Left ventricle myocardium inferior (tissue), 1 donor: ENCODE results near the gene FAM9C. TPM values are rescaled to one million over a fixed set of nuclear protein-coding genes. Genes with fewer than 3 reads are reported as not detected.
A peak's percentile ranks its signal among the peaks of the same experiment; 100 is the strongest.
"Not testable (repeated sequence)": the region's sequence is repeated elsewhere in the genome, so short reads cannot be mapped to it uniquely, and the experiment has no call there.

ENCODE experiments used
- DNase-seq: peaks from one replicate; pipeline ENCODE4 v3.0.0-alpha.2; 2020
- H3K27ac ChIP-seq: fragments of 200-600 bp; replicated peaks from 2 replicates; pipeline ENCODE4 v1.8.0; 2021
- H3K27me3 ChIP-seq: fragments of 200-600 bp; 2 replicates; pipeline ENCODE4 v1.8.0; 2021; ENCODE audit warnings: low read depth
- H3K36me3 ChIP-seq: fragments of 200-600 bp; 2 replicates; pipeline ENCODE4 v1.8.0; 2021
- H3K4me1 ChIP-seq: fragments of 200-600 bp; 2 replicates; pipeline ENCODE4 v1.8.0; 2021
- H3K4me3 ChIP-seq: fragments of 200-600 bp; 2 replicates; pipeline ENCODE4 v1.8.0; 2021; ENCODE audit warnings: mild to moderate bottlenecking, moderate library complexity
- H3K9me3 ChIP-seq: fragments of 200-600 bp; replicated peaks from 2 replicates; pipeline ENCODE4 v1.8.0; 2021
- intact Hi-C: fragments of 100-400 bp; cut with micrococcal nuclease; formaldehyde crosslinking; loops from one replicate; pipeline ENCODE4 v1.11.0; 2022
- total RNA-seq: library from RNA; stranded (reverse); fragmentation: NEBNext Ultra II Directional; extraction: Animal tissue kit (Norgen Biotek cat#: 25700); gene quantifications from one replicate; pipeline ENCODE4 v1.2.1, GENCODE V29; 2021
- TF ChIP-seq, protein P1 (sequence below): fragments of 200-600 bp; IDR thresholded peaks from 2 replicates; pipeline ENCODE4 v1.8.0; 2021; ENCODE audit warnings: antibody characterized with exemption, mild to moderate bottlenecking, borderline replicate concordance
- donor health status: DM: no; HTN: yes; CAD: no; lungs with severe emphysema.

The FAM9C gene
- total RNA-seq, 1 donor from 2014 or later: not detected

DNA sequence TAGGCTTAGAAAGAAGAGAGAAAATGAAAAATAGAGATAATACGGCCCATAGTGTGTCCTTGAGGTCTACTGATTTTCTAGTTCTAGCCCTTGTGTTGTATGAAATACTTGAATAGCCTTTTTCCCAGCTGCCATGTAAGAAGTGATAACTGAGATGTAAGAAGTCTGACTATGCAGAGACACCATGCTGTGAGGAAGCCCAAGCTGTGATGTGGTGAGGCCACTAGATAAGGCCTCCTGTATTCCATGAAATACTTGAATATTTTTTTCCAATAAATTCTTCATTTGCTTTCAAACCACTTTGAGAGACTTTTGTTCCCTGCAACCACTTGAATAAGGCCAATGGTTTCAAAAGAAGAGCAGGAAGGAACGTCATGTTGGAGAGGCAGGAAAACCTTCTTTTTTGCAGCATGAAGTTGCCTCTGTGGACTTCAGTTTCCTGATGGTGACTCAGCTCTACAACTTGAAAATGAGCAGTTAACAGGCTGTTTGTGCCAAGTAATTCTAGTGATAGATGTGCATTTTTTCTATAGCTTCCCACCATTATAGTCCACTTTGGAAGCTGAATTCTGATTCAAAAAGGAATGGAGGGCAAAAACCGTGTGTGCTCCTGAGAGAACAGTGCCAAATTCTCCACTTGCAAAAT lies 25.5 kb upstream of the FAM9C start:
- no peak overlapping the region for H3K27ac ChIP-seq
- peaks cover 17% of the 10 kb centered on the region for H3K9me3 ChIP-seq
- H3K4me1 ChIP-seq: no peaks in the 10 kb centered on the region
- intact Hi-C loops: no loop called here
- H3K27me3 ChIP-seq: no peaks in the 10 kb centered on the region
- no peak overlapping the region for H3K4me3 ChIP-seq
- TF ChIP-seq, protein P1, sequence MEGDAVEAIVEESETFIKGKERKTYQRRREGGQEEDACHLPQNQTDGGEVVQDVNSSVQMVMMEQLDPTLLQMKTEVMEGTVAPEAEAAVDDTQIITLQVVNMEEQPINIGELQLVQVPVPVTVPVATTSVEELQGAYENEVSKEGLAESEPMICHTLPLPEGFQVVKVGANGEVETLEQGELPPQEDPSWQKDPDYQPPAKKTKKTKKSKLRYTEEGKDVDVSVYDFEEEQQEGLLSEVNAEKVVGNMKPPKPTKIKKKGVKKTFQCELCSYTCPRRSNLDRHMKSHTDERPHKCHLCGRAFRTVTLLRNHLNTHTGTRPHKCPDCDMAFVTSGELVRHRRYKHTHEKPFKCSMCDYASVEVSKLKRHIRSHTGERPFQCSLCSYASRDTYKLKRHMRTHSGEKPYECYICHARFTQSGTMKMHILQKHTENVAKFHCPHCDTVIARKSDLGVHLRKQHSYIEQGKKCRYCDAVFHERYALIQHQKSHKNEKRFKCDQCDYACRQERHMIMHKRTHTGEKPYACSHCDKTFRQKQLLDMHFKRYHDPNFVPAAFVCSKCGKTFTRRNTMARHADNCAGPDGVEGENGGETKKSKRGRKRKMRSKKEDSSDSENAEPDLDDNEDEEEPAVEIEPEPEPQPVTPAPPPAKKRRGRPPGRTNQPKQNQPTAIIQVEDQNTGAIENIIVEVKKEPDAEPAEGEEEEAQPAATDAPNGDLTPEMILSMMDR: no peak
- DNase-seq: no peak
- no peaks in the 10 kb centered on the region for H3K36me3 ChIP-seq

DNA sequence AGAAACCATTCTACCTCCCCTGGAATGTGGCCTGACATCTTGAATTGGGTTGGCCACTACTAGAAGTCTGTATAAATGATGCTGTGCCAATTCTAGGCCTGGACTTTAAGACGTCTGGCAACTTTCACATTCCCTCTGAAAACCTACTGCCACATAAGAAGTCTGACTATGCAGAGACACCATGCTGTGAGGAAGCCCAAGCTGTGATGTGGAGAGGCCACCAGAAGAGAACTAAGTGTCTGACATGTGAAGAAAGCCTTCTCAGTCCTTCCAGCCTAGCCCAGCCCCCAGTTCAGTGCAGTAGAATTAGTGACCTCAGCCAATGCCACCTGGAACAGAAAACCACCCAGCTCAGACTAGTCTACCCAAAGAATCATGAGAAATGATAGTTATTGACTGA lies 24.2 kb upstream of the FAM9C start:
- no peak overlapping the region for H3K4me3 ChIP-seq
- TF ChIP-seq, protein P1: no peak
- DNase-seq: no peak
- H3K36me3 ChIP-seq: no peaks in the 10 kb centered on the region
- H3K9me3 ChIP-seq: peaks cover 17% of the 10 kb centered on the region
- no peaks in the 10 kb centered on the region for H3K4me1 ChIP-seq
- intact Hi-C loops: no loop called here
- H3K27ac ChIP-seq: no peak overlapping the region
- no peaks in the 10 kb centered on the region for H3K27me3 ChIP-seq

DNA sequence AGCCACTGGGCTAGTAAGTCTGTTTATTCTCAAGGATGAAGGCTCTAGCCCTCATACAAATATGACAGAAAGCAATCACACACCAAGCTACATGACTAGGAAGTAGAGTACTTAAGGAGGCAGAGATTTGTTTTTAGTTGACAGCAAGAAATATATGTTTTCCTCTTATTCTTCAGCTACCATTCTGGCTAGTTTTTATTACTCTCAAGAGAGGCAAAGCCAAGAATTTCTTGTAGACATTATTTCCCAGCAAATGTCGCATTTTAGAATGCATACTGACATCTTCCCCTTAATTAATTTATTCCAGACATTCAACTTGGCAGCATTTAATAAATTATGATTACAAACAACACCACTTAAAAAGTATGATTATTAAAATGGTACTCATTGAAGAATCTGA lies 23.4 kb upstream of the FAM9C start:
- TF ChIP-seq, protein P1: no peak
- Histone ChIP-seq H3K4me3 (no peak overlapping the region), H3K36me3 (no peaks in the 10 kb centered on the region), H3K4me1 (no peaks in the 10 kb centered on the region), H3K9me3 (peaks cover 17% of the 10 kb centered on the region), H3K27me3 (no peaks in the 10 kb centered on the region), H3K27ac (no peak overlapping the region)
- no peak for DNase-seq
- intact Hi-C loops: no loop called here

DNA sequence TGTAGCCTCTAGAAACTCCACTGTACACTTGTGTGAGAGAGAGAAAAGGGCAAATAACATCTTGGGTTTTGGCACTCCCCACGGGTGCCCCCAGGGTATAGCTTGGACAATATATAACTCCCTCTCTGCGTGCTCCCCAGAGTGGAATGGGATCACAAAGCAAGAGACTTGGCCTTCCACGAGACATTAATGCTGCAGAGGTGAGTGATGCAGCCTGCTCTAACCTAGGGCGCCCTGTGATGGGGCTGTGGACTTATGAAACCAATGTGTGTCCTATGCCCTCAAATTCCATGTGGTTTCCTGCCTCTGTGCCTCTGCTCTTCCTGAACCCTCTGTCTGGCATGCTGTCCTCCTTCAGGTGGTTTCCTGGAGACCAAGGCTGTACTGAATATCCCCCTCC lies 22.0 kb upstream of the FAM9C start:
- H3K9me3 ChIP-seq: peaks cover 17% of the 10 kb centered on the region
- no peaks in the 10 kb centered on the region for H3K27me3 ChIP-seq
- H3K4me3 ChIP-seq: no peak overlapping the region
- intact Hi-C loops: no loop called here
- no peaks in the 10 kb centered on the region for H3K4me1 ChIP-seq
- TF ChIP-seq, protein P1: no peak
- no peaks in the 10 kb centered on the region for H3K36me3 ChIP-seq
- no peak overlapping the region for H3K27ac ChIP-seq
- DNase-seq: no peak

DNA sequence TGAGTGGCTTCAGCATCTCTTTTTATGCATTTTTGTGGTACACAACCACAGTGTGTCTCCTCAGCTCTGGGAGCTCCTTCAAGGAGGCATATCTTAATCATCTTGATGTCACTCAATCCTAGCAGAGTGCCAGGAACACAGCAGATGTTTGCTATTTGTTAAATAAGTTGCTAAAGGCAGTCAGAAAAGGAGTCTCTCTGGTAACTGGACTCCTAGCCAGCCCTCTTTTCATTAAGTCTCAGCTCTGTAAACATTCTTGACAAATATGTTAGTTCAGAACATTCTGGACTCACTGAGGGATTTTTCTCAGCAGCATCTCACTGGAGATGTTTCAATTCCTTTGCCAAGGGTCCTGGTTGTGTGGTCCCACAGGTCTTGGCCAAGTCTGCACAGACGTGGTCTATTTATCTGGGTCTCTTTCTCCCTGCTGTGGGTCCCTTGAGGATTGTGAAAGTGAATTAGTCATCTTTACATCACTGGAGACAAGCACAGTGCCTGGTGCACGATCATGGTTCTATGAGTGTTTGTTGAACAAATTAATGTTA lies 20.3 kb upstream of the FAM9C start:
- Histone ChIP-seq H3K4me3 (no peak overlapping the region), H3K27me3 (no peaks in the 10 kb centered on the region), H3K4me1 (no peaks in the 10 kb centered on the region), H3K9me3 (peaks cover 10% of the 10 kb centered on the region), H3K36me3 (no peaks in the 10 kb centered on the region), H3K27ac (peak overlapping the region; percentile 48)
- intact Hi-C loops: no loop called here
- TF ChIP-seq, protein P1: no peak
- no peak for DNase-seq

DNA sequence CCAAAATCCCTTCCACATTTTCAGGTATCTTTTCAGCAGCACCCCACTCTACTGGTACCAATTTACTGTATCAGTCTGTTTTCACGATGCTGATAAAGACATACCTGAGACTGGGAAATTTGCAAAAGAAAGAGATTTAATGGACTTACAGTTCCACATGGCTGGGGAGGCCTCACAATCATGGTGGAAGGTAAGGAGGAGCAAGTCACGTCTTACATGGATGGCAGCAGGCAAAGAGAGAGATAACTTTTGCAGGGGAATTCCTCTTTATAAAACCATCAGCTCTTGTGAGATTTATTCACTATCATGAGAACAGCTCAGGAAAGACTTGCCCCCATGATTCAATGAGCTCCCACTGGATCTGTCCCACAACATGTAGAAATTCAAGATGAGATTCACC lies 18.7 kb upstream of the FAM9C start:
- H3K4me1 ChIP-seq, H3K36me3 ChIP-seq, H3K4me3 ChIP-seq, H3K27ac ChIP-seq, H3K27me3 ChIP-seq, H3K9me3 ChIP-seq, DNase-seq, intact Hi-C loops: not testable (repeated sequence)

DNA sequence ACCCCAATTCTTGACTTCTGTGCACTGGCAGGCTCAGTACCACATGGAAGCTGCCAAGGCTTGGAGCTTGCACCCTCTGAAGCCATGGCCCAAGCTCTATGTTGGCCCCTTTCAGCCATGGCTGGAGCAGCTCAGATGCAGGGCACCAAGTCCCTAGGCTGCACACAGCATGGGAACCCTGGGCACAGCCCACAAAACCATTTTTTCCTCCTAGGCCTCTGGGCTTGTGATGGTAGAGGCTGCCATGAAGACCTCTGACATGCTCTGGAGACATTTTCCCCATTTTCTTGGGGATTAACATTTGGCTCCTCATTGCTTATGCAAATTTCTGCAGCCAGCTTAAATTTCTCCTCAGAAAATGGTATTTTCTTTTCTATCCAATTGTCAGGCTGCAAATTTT lies 17.9 kb upstream of the FAM9C start:
- DNase-seq, H3K4me3 ChIP-seq, H3K27me3 ChIP-seq, H3K9me3 ChIP-seq, intact Hi-C loops, H3K4me1 ChIP-seq, H3K36me3 ChIP-seq, H3K27ac ChIP-seq: not testable (repeated sequence)

DNA sequence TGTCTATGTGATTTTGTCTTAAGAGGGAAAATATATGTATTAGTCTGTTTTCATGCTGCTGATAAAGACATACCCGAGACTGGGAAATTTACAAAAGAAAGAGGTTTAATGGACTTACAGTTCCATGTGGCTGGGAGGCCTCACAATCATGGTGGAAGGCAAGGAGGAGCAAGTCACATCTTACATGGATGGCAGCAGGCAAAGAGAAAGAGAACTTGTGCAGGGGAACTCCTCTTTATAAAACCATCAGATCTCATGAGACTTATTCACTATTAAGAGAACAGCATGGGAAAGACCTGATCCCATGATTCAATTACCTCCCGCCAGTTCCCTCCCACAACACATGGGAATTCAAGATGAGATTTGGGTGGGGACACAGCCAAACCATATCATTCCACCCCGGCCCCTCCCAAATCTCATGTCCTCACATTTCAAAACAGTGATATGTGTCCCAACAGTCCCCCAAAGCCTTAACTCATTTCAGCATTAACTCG lies 16.8 kb upstream of the FAM9C start:
- H3K4me1 ChIP-seq, H3K4me3 ChIP-seq, DNase-seq, H3K36me3 ChIP-seq, intact Hi-C loops, H3K9me3 ChIP-seq, H3K27ac ChIP-seq, H3K27me3 ChIP-seq: not testable (repeated sequence)
